HepG2 (cell line): Measurements from ENCODE around the gene INAFM1. TPM values are rescaled to one million over a fixed set of nuclear protein-coding genes. Genes with fewer than 3 reads are reported as not detected.

Experiments
- ATAC-seq: fragments of 200-7000 bp; cut with Tn5 transposase; 3 replicates; pipeline ENCODE4 v1.9.1; 2020; ENCODE audit warnings: mild to moderate bottlenecking, moderate library complexity
- BruUV-seq: library from RNA; stranded (reverse); fragments of 400-500 nt; replicated peaks from 2 replicates; lab custom pipeline; 2021; lab: Mats Ljungman, UMichigan
- CTCF ChIA-PET: fragments of 300-600 bp; formaldehyde crosslinking; extraction: SDS; loops from one replicate; lab custom pipeline; 2021; ENCODE audit warnings: low total read pairs, inconsistent platforms, low intra/inter-chr PET ratio; lab: Yijun Ruan, JAX
- POLR2A ChIA-PET: fragments of 350-600 bp; sonication (Branson Sonifier 250); formaldehyde crosslinking; loops from one replicate; lab custom pipeline; 2020; ENCODE audit warnings: antibody characterized with exemption, inconsistent platforms; lab: Yijun Ruan, JAX
- DNase-seq: peaks from one replicate; pipeline ENCODE4 v3.0.0-alpha.2; 2015; ENCODE audit warnings: low spot score
- FAIRE-seq: peaks from 3 replicates; lab custom pipeline; 2011; peaks lifted over from hg19 to GRCh38; lab: Jason Lieb, UNC
- H2AFZ ChIP-seq: one replicate; pipeline ENCODE4 v1.6.1; 2011; ENCODE audit warnings: low read length, inconsistent platforms
- H3K27ac ChIP-seq: fragments of 300-600 bp; 3 replicates; pipeline ENCODE4 v1.8.0; 2011; ENCODE audit warnings: mixed run types, mild to moderate bottlenecking, mixed read lengths, low read length, inconsistent platforms; ENCODE audit not compliant: insufficient read depth; ENCODE audit errors: extremely low read length
- H3K27me3 ChIP-seq, 2 experiments: fragments of 200-600 bp in 1 of 2; 2 replicates in 1 of 2; 3 replicates in 1 of 2; pipeline versions ENCODE4 v1.6.0 to v1.8.0; 2011; ENCODE audit warnings: low read length in 2 of 2, mild to moderate bottlenecking in 2 of 2, moderate library complexity in 2 of 2, inconsistent platforms in 1 of 2; ENCODE audit not compliant: insufficient read depth in 2 of 2, control insufficient read depth in 1 of 2
- H3K36me3 ChIP-seq, 2 experiments: fragments of 200-600 bp in 1 of 2; replicated peaks in 1 of 2; 2 replicates in 1 of 2; 3 replicates in 1 of 2; pipeline versions ENCODE4 v1.5.1 to v1.8.0; 2011; ENCODE audit warnings: low read length in 2 of 2, inconsistent platforms in 1 of 2; ENCODE audit not compliant: insufficient read depth in 2 of 2, control insufficient read depth in 1 of 2
- H3K4me1 ChIP-seq: 2 replicates; pipeline ENCODE4 v1.5.1; 2012; ENCODE audit warnings: low read length, inconsistent platforms; ENCODE audit not compliant: insufficient read depth
- H3K4me2 ChIP-seq: 2 replicates; pipeline ENCODE4 v1.6.0; 2011; ENCODE audit warnings: low read depth, low read length, inconsistent platforms
- H3K4me3 ChIP-seq, 3 experiments: fragments of 200-600 bp in 1 of 3; sonication (generic), shearing (Covaris generic) in 1 of 3; replicated peaks in 1 of 3; 2 replicates each; pipeline ENCODE4 v1.5.1; 2011 to 2016; ENCODE audit warnings: low read length in 3 of 3, inconsistent platforms in 2 of 3, low read depth in 2 of 3, mild to moderate bottlenecking in 2 of 3, control low read depth in 1 of 3, mixed read lengths in 1 of 3; ENCODE audit not compliant: insufficient read depth in 1 of 3
- H3K79me2 ChIP-seq: one replicate; pipeline ENCODE4 v1.6.1; 2011; ENCODE audit warnings: low read length, inconsistent platforms; ENCODE audit not compliant: insufficient read depth
- H3K9ac ChIP-seq: 2 replicates; pipeline ENCODE4 v1.6.0; 2011; ENCODE audit warnings: mild to moderate bottlenecking, low read depth, low read length, inconsistent platforms; ENCODE audit not compliant: insufficient read depth
- H3K9me3 ChIP-seq: 2 replicates; pipeline ENCODE4 v1.5.1; 2012; ENCODE audit warnings: mild to moderate bottlenecking, low read length
- H4K20me1 ChIP-seq: 2 replicates; pipeline ENCODE4 v1.6.0; 2011; ENCODE audit warnings: inconsistent platforms, mild to moderate bottlenecking, low read length, moderate library complexity; ENCODE audit not compliant: insufficient read depth
- CCDC6 ChIP-seq: sonication (generic); formaldehyde crosslinking; IDR thresholded peaks from 2 replicates; pipeline ENCODE4 v1.8.1; 2022; ENCODE audit warnings: mild to moderate bottlenecking, missing genetic modification reagents, moderate library complexity
- CENPX ChIP-seq: sonication (generic); formaldehyde crosslinking; IDR thresholded peaks from 2 replicates; pipeline ENCODE4 v1.9.0; 2021; ENCODE audit warnings: mild to moderate bottlenecking, missing genetic modification reagents, moderate library complexity
- EZH2 ChIP-seq: conservative IDR thresholded peaks from 2 replicates; pipeline ENCODE4 v1.6.1; 2012; ENCODE audit warnings: mild to moderate bottlenecking, low read depth, low read length, moderate library complexity
- GTF2F1 ChIP-seq: fragments of 150-350 bp; IDR thresholded peaks from 2 replicates; pipeline ENCODE4 v1.6.1; 2014; ENCODE audit warnings: low read length
- HDAC1 ChIP-seq: sonication (generic); formaldehyde crosslinking; IDR thresholded peaks from 2 replicates; pipeline ENCODE4 v1.5.1; 2020; ENCODE audit warnings: mild to moderate bottlenecking, missing genetic modification reagents
- IRF9 ChIP-seq: sonication (generic); formaldehyde crosslinking; IDR thresholded peaks from 2 replicates; pipeline ENCODE4 v1.8.0; 2022; ENCODE audit warnings: missing genetic modification reagents, mild to moderate bottlenecking, borderline replicate concordance
- KDM2A ChIP-seq: sonication (generic); formaldehyde crosslinking; IDR thresholded peaks from 2 replicates; pipeline ENCODE4 v1.4.0; 2020; ENCODE audit warnings: low read depth, missing genetic modification reagents, borderline replicate concordance
- KLF15 ChIP-seq: sonication (generic); formaldehyde crosslinking; IDR thresholded peaks from 2 replicates; pipeline ENCODE4 v1.8.1; 2023; ENCODE audit warnings: borderline replicate concordance, mild to moderate bottlenecking, inconsistent platforms, missing genetic modification reagents, mixed read lengths
- POGZ ChIP-seq: sonication (generic); formaldehyde crosslinking; IDR thresholded peaks from 2 replicates; pipeline ENCODE4 v1.4.0; 2020; ENCODE audit warnings: mild to moderate bottlenecking, missing genetic modification reagents
- ZGPAT ChIP-seq: IDR thresholded peaks from 2 replicates; pipeline ENCODE4 v1.6.1; 2016; ENCODE audit warnings: mild to moderate bottlenecking
- ZNF121 ChIP-seq: sonication (generic); formaldehyde crosslinking; IDR thresholded peaks from 2 replicates; pipeline ENCODE4 v1.5.0; 2020; ENCODE audit warnings: mild to moderate bottlenecking, missing genetic modification reagents
- ZNF18 ChIP-seq: sonication (generic); formaldehyde crosslinking; IDR thresholded peaks from 2 replicates; pipeline ENCODE4 v1.8.0; 2022; ENCODE audit warnings: mild to moderate bottlenecking, missing genetic modification reagents; ENCODE audit not compliant: insufficient replicate concordance
- ZNF235 ChIP-seq: sonication (generic); formaldehyde crosslinking; IDR thresholded peaks from 2 replicates; pipeline ENCODE4 v1.8.1; 2023; ENCODE audit warnings: mild to moderate bottlenecking, missing genetic modification reagents, borderline replicate concordance
- ZNF337 ChIP-seq: sonication (generic); formaldehyde crosslinking; IDR thresholded peaks from 2 replicates; pipeline ENCODE4 v1.5.1; 2020; ENCODE audit warnings: missing genetic modification reagents, low read depth, mild to moderate bottlenecking, borderline replicate concordance
- ZNF562 ChIP-seq: sonication (generic); formaldehyde crosslinking; IDR thresholded peaks from 2 replicates; pipeline ENCODE4 v1.8.0; 2022; ENCODE audit warnings: missing genetic modification reagents, borderline replicate concordance
- ZNF790 ChIP-seq: sonication (generic); formaldehyde crosslinking; IDR thresholded peaks from 2 replicates; pipeline ENCODE4 v1.8.0; 2022; ENCODE audit warnings: missing genetic modification reagents, mild to moderate bottlenecking, borderline replicate concordance
- ZNF792 ChIP-seq: IDR thresholded peaks from 2 replicates; pipeline ENCODE4 v1.6.1; 2016
- WGBS: methylation state at CpG from one replicate; pipeline ENCODE4 v1.1.6; 2017; ENCODE audit warnings: low lambda C conversion rate; 5-methylcytosine and 5-hydroxymethylcytosine counted together
- in situ Hi-C: cut with HindIII; loops from 2 replicates; pipeline ENCODE4 v1.10.0; 2017; ENCODE audit warnings: low pct_unique_long_range_greater_than_20kb; ENCODE audit not compliant: extremely low pct_ligation_motif_present
- intact Hi-C: fragments of 100-400 bp; cut with micrococcal nuclease; formaldehyde crosslinking; loops from one replicate; pipeline ENCODE4 v1.10.0; 2022; ENCODE audit not compliant: unreplicated experiment
- polyA plus RNA-seq, 8 experiments: library from polyadenylated mRNA; depleted of rRNA in 3 of 8; stranded (reverse) in 7 of 8; unstranded in 1 of 8; fragments of >200 nt; fragmentation: Illumina TruSeq in 4 of 8; extraction: Trizol in 4 of 8; gene quantifications; 2 replicates each; pipeline versions ENCODE4 v1.2.1 to v1.2.3, GENCODE V29; 2011 to 2016; ENCODE audit warnings: low read depth in 4 of 8, missing spikeins in 1 of 8, mixed read lengths in 1 of 8; ENCODE audit not compliant: insufficient read depth in 1 of 8
- total RNA-seq, 5 experiments: library from RNA; depleted of rRNA; stranded (reverse); fragments of >200 nt; fragmentation: Illumina TruSeq; extraction: Trizol; gene quantifications; 2 replicates each; pipeline ENCODE4 v1.2.3, GENCODE V29; 2016; ENCODE audit warnings: low read depth in 1 of 5

The INAFM1 gene
- total and polyA plus RNA-seq, 2 of the 13 experiments (the other 11 are each of a cell fraction or from before 2014, with no cell fraction given), result 0.88 to 1.9 TPM

GRCh38 chr19:47305309-47305751, 30.6 kb downstream of the INAFM1 start:
- BruUV-seq, result no TSS peak
- peak overlapping the region in 1 of 3 experiments; percentile 13; a peak in 1 of 6 replicates for H3K4me3 ChIP-seq
- 1% methylated on average over 14 of the region's 14 CpGs for WGBS
- H3K9me3 ChIP-seq, result no peaks in the 10 kb centered on the region
- in situ Hi-C loops, result no loop called here
- ChIA-PET CTCF (interaction anchor here (0.7 to 1.4 kb wide), 3 partner anchors 8 to 86 kb away, joined by 3 to 7 read pairs (median 4); no protein-coding TSS in a partner anchor), POLR2A (interaction anchor here (0.7 kb wide), 1 partner anchor 31 kb away, joined by 3 read pairs; the partner anchor contains the start of gene INAFM1)
- peak overlapping the region; percentile 10; the same call in 1 of the 2 replicates for H3K9ac ChIP-seq
- H2AFZ ChIP-seq, result no peak overlapping the region
- peak overlapping the region; percentile 88 for H3K4me2 ChIP-seq
- 0 out of 5 replicates have a peak, but pooled peaks cover 0 to 1% of the 10 kb centered on the region in 2 experiments for H3K27me3 ChIP-seq
- no peaks in the 10 kb centered on the region for H3K36me3 ChIP-seq
- peak; percentile 97 for FAIRE-seq
- peaks cover 27% of the 10 kb centered on the region for H3K4me1 ChIP-seq
- DNase-seq, result peak; percentile 81
- no peaks in the 10 kb centered on the region for H3K79me2 ChIP-seq
- intact Hi-C loops, result loop anchor here (1.0 to 2.0 kb wide), 2 partner anchors 9 to 47 kb away; no protein-coding TSS in a partner anchor
- H3K27ac ChIP-seq, result peak overlapping the region; percentile 32
- ATAC-seq, result peak; percentile 76
- no peaks in the 10 kb centered on the region for H4K20me1 ChIP-seq
- TF ChIP-seq GTF2F1 (no peak), CCDC6 (CRISPR knock-in tag) (0 out of 2 replicates have a peak, but pooled peaks have one; percentile 32), ZNF121 (CRISPR knock-in tag) (no peak), ZNF18 (no peak), KDM2A (CRISPR knock-in tag) (peak; percentile 74), HDAC1 (peak; percentile 50; the same call in 1 of the 2 replicates), EZH2 (no peak), ZNF235 (CRISPR knock-in tag) (no peak), CENPX (CRISPR knock-in tag) (no peak), ZNF562 (CRISPR knock-in tag) (no peak), ZNF337 (CRISPR knock-in tag) (no peak), ZGPAT (peak; percentile 51), ZNF792 (CRISPR knock-in tag) (0 out of 2 replicates have a peak, but pooled peaks have one; percentile 24), POGZ (CRISPR knock-in tag) (no peak), IRF9 (no peak), ZNF790 (CRISPR knock-in tag) (no peak), KLF15 (CRISPR knock-in tag) (no peak)
